GM12801 (cell line): ENCODE results near the gene NR2F1.

Source experiments
- TF ChIP-seq, protein P1 (sequence below): IDR thresholded peaks from one replicate; pipeline ENCODE4 v1.5.1; 2011; ENCODE audit warnings: control low read depth; ENCODE audit not compliant: insufficient read length; ENCODE audit errors: extremely low read depth

The NR2F1 gene

DNA sequence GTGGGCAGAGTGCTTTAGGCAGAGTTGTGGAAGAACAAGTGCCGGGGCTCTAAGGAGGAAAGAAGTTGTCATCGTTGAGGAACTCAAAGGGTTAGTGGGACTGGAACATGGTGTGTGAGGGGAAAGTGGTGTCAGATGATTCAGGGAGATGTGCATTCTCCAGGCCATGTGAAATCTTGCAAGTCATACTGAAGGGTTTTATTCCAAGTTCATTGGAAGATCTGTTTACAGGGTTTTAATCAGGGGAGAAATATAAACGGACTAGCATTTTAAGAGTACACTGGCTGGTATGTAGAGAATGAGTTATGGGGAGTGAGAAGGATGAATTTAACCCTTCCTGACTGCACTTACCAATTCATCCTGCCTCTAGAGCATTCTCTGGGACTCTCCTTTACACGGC lies 49.3 kb downstream of the NR2F1 start:
- TF ChIP-seq, protein P1, sequence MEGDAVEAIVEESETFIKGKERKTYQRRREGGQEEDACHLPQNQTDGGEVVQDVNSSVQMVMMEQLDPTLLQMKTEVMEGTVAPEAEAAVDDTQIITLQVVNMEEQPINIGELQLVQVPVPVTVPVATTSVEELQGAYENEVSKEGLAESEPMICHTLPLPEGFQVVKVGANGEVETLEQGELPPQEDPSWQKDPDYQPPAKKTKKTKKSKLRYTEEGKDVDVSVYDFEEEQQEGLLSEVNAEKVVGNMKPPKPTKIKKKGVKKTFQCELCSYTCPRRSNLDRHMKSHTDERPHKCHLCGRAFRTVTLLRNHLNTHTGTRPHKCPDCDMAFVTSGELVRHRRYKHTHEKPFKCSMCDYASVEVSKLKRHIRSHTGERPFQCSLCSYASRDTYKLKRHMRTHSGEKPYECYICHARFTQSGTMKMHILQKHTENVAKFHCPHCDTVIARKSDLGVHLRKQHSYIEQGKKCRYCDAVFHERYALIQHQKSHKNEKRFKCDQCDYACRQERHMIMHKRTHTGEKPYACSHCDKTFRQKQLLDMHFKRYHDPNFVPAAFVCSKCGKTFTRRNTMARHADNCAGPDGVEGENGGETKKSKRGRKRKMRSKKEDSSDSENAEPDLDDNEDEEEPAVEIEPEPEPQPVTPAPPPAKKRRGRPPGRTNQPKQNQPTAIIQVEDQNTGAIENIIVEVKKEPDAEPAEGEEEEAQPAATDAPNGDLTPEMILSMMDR, result no peak

DNA sequence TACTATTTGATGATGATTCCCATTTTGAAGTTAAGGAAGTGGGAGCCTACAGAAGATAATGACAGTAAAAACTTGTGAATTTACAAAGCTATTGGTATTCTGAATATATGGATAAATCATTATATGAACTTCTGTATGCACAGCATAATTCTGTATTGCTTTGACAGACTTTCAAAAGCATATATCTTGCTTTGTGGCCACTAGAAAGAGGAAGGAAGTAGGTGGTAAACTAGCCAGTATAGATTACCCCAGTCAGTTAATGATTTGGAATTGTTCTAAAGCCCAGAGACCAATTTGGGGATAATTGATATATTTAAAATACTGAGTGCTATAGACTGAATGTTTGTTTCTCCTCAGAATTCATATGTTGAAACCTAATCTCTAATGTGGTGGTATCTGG lies 53.0 kb downstream of the NR2F1 start:
- TF ChIP-seq, protein P1, result no peak

DNA sequence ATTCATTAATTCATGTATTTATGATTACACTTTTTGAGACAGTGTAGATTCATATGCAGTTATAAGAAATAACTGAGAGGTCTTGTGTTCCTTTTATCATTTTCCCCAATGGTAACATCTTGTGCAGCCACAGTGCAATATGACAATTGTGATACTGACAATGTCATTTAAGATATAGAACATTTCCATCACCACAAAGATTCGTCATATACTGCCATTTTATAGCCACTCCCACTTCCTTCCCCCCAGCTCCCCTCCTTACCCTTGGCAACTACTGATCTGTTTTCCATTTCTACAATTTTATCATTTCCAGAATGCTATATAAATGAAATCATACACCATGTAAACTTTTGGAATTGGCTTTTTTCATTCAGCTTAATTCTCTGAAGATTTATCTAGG lies 53.8 kb downstream of the NR2F1 start:
- TF ChIP-seq, protein P1, result no peak

DNA sequence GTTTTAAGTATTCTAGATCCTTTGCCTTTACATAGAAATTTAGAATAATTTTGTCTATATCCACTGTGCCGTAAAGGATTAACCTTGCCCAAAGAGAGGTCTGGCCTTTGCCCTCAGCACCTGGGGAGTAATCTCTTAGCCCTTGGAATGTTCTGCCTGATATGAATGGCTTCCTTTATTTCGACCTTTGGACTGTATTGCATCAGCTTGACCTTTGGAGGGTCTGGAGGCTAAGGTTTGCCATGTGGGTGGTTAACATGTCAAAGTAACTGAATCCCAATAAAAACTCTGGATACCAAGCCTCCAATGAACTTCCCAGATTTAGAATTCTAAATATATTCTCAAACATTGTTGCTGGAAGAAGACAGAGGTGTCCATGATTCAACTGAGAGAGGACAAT lies 54.7 kb downstream of the NR2F1 start:
- TF ChIP-seq, protein P1, result no peak

DNA sequence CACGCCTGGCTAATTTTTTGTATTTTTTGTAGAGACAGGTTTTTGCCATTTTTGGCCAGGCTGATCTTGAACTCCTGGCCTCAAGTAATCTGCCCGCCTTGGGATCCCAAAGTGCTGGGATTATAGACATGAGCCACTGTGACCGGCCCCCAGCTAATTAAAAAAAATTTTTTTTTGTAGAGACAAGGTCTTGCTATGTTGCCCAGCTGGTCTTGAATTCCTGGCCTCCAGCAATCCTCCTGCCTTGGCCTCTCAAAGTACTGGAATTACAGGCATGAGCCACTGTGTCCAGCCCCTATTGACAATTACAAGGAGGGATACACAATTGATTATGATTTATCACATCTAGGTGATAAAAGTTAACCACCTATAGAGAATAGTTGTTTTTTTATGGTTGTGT lies 59.5 kb downstream of the NR2F1 start:
- TF ChIP-seq, protein P1, result no peak
